OCI-M1 (cell line): Measurements from ENCODE around the gene RNF144A.

ENCODE experiments used
- DNase-seq: peaks from one replicate; lab custom pipeline; 2025; lab: John Stamatoyannopoulos, UW

Gene RNF144A

GRCh38 chr2:7089284-7089683, 172.1 kb downstream of the RNF144A start:
- DNase-seq, result no peak

GRCh38 chr2:7089898-7090510, 172.8 kb downstream of the RNF144A start:
- no peak for DNase-seq

GRCh38 chr2:7093376-7093775, 176.2 kb downstream of the RNF144A start:
- DNase-seq, result no peak
